Measurements from ENCODE around the gene ARHGAP32. TPM values are rescaled to one million over a fixed set of nuclear protein-coding genes. Genes with fewer than 3 reads are reported as not detected.
"Not testable (repeated sequence)": the region's sequence is repeated elsewhere in the genome, so short reads cannot be mapped to it uniquely, and the experiment has no call there.

Gene ARHGAP32
- total RNA-seq, 1 donor from 2014 or later: 38.4 TPM

GRCh38 chr11:128921793-128922192 is 270.3 kb downstream of the ARHGAP32 start:
- Mint-ChIP-seq H3K27me3 (ENCODE audit: low read depth) (peaks cover 23% of the 10 kb centered on the region), H3K4me1 (peaks cover 18% of the 10 kb centered on the region), H3K36me3 (ENCODE audit: low read depth) (no peaks in the 10 kb centered on the region), H3K27ac (ENCODE audit: unreplicated experiment) (no peak overlapping the region), H3K9me3 (no peaks in the 10 kb centered on the region), H3K4me3 (no peak overlapping the region)
- no peak for TF ChIP-seq CTCF (conservative IDR thresholded peaks at IDR 0.05)
- DNase-seq (ENCODE audit: low read depth, low spot score): no peak

DNA sequence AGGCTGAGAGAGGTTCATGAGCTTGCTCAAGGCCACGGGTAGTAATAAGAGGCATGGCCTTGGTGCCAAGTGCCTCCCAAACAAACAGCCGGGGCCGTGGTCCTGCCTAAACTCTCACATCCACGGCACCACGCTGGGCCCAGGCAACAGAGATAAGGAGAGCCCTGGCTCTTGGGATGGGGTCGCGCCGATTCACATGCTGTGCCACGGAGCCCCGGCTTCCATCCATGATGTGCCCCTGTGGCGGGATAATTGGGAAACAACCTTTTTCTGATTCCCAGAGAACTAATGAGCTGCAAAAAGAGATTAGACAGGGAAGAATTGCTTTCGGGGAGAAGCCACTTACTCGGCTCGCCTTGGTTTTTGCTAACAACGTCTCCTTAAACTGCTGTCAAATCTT is 271.5 kb downstream of the ARHGAP32 start:
- H3K36me3 Mint-ChIP-seq (ENCODE audit: low read depth): no peaks in the 10 kb centered on the region
- TF ChIP-seq CTCF (conservative IDR thresholded peaks at IDR 0.05): no peak
- H3K27me3 Mint-ChIP-seq (ENCODE audit: low read depth): peaks cover 17% of the 10 kb centered on the region
- H3K4me1 Mint-ChIP-seq: peaks cover 15% of the 10 kb centered on the region
- H3K9me3 Mint-ChIP-seq: peaks cover 5% of the 10 kb centered on the region
- H3K4me3 Mint-ChIP-seq: no peak overlapping the region
- H3K27ac Mint-ChIP-seq (ENCODE audit: unreplicated experiment): no peak overlapping the region
- DNase-seq (ENCODE audit: low read depth, low spot score): no peak

DNA sequence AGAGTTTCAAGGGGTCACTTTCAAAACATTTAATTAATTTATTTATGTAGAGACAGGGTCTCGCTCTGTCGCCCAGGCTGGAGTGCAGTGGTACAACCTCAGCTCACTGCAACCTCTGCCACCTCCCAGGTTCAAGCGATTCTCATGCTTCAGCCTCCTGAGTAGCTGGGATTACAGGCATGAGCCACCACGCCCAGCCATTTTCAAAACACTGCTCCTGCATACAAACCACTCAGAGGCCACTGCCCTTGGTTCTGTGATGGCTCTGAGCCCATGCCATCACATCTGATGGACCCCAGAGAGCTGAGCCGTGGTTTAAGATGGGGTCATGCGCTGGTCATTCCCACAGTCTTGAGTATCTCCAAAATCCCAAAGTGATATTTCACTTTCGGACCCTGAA is 272.5 kb downstream of the ARHGAP32 start:
- H3K4me1 Mint-ChIP-seq; H3K27ac Mint-ChIP-seq (ENCODE audit: unreplicated experiment); H3K36me3 Mint-ChIP-seq (ENCODE audit: low read depth); H3K9me3 Mint-ChIP-seq; DNase-seq (ENCODE audit: low read depth, low spot score); H3K4me3 Mint-ChIP-seq: not testable (repeated sequence)
- H3K27me3 Mint-ChIP-seq (ENCODE audit: low read depth): peaks cover 17% of the 10 kb centered on the region

DNA sequence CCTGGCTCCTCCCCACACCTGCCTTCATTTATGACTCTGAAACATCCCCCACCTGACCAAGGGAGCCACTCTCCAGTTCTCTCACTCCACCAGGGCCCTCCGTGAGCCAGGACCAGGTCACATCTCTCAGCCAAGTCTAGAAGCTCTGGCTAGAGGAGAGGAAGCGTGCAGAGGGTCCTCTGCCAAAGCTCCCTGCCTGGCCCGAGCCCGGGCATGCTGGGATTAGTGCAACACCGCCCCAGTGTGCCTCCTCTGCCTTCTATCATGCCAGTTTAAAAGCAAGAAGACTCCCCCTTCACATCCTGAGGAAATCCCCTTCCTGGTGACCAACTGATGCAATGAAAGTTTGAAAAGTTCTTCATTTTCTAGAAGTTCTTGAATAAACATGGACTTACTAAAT is 272.9 kb downstream of the ARHGAP32 start:
- TF ChIP-seq CTCF (conservative IDR thresholded peaks at IDR 0.05): no peak
- Mint-ChIP-seq H3K27ac (ENCODE audit: unreplicated experiment) (no peak overlapping the region), H3K27me3 (ENCODE audit: low read depth) (peaks cover 13% of the 10 kb centered on the region), H3K36me3 (ENCODE audit: low read depth) (no peaks in the 10 kb centered on the region), H3K4me1 (peaks cover 6% of the 10 kb centered on the region), H3K4me3 (no peak overlapping the region), H3K9me3 (peaks cover 6% of the 10 kb centered on the region)
- no peak for DNase-seq (ENCODE audit: low read depth, low spot score)

- H3K4me3 Mint-ChIP-seq: no peak overlapping the region
- H3K4me1 Mint-ChIP-seq: peaks cover 4% of the 10 kb centered on the region
- H3K27ac Mint-ChIP-seq (ENCODE audit: unreplicated experiment): peak overlapping the region; percentile 78
- H3K27me3 Mint-ChIP-seq (ENCODE audit: low read depth): peaks cover 13% of the 10 kb centered on the region
- no peaks in the 10 kb centered on the region for H3K36me3 Mint-ChIP-seq (ENCODE audit: low read depth)
- DNase-seq (ENCODE audit: low read depth, low spot score): no peak
- no peak for TF ChIP-seq CTCF (conservative IDR thresholded peaks at IDR 0.05)
- H3K9me3 Mint-ChIP-seq: peaks cover 6% of the 10 kb centered on the region
Measured at GRCh38 chr11:128917144-128917724, 274.9 kb downstream of the ARHGAP32 start.

- Mint-ChIP-seq H3K4me3 (no peak overlapping the region), H3K27me3 (ENCODE audit: low read depth) (peaks cover 13% of the 10 kb centered on the region), H3K4me1 (peaks cover 4% of the 10 kb centered on the region), H3K27ac (ENCODE audit: unreplicated experiment) (no peak overlapping the region), H3K36me3 (ENCODE audit: low read depth) (no peaks in the 10 kb centered on the region), H3K9me3 (peaks cover 6% of the 10 kb centered on the region)
- no peak for TF ChIP-seq CTCF (conservative IDR thresholded peaks at IDR 0.05)
- no peak for DNase-seq (ENCODE audit: low read depth, low spot score)
Measured at GRCh38 chr11:128916681-128917080, 275.4 kb downstream of the ARHGAP32 start.

All from neural crest cell (in vitro differentiated cells).